NCI-H2227 treated with DMSO at 0.1 percent for 48 hours (cell line): ENCODE results near the gene CHD2.
"Not testable (repeated sequence)": the region's sequence is repeated elsewhere in the genome, so short reads cannot be mapped to it uniquely, and the experiment has no call there.

Source experiments
- DNase-seq: peaks from one replicate; lab custom pipeline; 2025; lab: John Stamatoyannopoulos, UW

The CHD2 gene

DNA sequence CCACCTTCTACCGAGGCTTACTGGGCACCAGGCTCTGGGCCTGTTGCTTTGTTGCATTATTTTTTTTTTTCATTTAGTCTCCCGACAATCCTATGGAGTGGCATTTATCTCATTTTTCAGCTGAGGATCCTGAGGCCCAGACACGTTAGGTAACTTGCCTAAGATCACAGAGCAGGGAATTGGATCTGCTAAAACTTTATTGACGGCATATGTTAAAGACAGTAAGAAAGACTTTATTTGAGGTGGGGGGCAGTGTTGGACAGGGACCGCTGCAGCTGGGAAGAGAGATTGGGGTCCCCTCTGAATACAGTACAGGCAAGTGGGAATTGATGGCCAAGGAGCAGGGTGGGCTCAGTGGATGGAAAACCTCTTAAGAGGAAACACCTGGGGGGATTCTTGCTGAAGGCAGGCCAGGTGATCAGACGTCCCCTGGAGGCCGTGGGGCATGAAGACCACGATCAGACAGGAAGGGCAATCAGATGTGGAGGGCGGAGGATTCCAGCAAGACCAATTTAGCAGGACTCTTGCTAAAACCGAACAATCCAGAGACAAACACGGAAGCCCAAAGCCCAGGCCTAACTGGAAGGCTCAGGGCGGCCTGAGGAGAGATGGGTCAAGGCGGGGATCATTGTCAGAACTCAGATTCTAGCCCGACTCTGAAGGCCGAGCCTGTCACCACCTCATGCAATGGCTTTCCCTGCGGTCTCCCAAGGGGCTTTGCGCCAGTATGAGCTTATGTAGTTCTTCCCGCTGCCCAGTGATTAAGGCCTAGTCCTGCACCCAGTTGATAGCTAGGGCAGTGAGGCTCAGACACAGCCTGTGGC is 135.2 kb downstream of the CHD2 start:
- DNase-seq = no peak

DNA sequence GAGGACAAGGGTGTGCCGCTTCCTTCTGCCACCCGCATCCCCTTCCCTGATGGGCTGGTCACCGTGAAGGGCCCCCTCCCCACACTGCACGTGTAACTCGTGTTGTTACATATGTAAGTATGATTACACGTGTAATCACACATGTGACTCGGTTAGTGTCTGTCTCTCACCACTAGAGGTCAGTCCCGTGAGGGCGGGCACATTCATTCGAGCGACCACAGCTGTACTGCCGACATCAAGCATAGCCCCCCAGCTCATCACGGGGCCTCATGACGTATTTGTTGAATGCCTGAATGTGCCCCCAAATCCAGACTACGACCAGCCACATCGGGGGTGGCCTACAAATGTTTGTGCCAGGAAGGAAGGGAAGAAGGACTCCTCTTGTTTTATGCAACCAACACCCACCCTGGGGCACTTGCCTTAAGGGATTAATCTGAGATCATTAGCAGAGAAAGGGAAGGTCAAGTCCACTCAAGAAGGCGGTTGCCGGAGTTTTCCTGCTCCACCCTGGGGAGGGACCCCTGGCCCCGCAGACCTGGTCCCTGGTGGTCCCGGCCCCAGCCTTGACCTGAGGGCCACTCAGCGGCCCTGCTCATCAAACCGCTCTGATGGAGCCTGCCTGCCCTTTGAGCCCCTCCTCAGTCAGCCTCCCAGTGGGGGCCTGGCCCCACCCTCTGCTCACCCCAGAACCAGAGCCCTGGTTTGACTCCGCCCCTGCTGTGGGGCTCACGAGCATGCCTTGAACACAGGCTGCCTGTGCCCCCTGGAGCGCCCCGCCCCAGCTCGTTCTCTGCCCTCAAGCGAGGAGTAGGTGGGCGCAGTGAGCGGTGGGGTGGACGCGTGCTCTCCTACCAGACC is 136.1 kb downstream of the CHD2 start:
- no peak for DNase-seq

DNA sequence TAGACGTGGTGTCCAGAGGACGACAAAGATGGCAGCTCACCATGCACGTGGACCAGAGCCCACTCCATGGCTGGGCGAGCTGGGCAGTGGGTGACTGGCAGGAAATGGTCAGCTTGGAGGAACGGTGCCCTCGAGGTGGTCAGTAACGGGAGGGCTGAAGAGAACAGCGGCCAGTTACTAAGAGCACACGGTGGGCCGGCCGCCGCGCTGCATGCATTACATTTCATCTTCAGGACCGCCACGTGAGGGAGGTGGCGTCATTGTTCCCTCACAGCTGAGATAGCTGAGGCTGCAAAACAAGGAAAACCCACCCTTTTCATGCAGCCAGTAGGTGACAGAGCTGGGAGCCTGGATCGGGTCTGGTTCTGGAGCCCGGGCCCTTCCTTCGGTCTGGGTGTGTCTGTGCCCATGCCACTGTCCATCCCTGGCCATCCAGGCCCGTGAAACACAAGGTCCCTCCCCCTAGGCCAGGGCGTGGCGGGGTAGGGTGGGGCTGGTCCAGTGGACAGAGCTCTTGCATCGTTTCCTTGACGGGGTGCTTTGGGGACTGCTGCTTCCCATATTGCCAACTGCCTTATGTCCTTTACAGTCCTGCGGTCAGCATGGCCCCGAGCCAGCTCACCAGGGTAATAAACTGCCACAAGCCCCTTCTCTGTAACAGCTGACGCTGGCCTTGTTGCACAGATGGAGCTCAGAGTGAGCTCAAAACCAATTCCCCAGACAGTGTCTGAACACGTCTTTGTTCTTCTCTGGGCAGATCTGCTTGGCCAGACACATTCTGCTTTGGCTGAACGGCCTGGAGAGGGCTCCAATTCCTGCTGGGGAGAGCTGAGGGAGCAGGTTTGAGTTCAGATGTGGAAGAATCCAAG is 137.1 kb downstream of the CHD2 start:
- no peak for DNase-seq

DNA sequence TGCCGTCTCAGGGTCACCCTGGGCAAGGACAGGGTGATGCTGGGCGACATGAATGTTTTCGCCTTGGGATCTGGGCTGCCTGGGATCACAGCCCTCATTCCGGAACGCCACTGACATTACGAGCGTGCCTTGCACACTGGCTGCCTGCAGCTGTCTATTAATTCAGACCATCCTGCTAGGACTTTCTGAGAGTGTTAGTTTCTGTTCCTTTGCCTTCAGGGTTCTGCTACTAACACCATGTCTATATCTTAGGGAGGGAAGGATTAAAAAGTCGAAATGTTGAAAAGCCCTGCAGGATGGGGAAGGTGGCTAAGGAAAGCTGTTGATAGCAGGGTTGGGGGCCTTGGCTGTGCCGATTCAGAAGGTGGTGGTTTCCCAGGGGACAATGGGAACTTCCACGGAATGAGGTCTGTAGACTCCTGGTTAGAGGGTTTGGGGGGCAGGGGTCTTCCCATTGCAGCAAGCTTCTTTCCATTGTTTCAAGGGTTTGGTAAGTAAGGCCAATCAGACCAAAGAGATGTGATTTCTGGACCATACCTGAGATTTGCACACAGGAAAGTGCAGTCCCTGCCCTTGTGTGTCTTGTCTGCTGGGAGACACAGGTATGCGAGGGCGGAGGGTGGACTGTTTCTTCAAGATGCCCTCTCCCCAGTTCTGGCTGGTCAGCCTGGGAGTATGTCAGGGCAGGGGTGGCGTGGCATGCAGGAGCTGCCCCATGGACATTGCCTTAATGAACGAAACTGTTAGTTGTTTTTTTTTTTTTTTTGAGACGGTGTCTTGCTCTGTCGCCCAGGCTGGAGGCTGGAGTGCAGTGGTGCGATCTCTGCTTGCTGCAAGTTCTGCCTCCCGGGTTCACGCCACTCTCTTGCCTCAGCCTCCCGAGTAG is 137.9 kb downstream of the CHD2 start:
- DNase-seq = no peak

DNA sequence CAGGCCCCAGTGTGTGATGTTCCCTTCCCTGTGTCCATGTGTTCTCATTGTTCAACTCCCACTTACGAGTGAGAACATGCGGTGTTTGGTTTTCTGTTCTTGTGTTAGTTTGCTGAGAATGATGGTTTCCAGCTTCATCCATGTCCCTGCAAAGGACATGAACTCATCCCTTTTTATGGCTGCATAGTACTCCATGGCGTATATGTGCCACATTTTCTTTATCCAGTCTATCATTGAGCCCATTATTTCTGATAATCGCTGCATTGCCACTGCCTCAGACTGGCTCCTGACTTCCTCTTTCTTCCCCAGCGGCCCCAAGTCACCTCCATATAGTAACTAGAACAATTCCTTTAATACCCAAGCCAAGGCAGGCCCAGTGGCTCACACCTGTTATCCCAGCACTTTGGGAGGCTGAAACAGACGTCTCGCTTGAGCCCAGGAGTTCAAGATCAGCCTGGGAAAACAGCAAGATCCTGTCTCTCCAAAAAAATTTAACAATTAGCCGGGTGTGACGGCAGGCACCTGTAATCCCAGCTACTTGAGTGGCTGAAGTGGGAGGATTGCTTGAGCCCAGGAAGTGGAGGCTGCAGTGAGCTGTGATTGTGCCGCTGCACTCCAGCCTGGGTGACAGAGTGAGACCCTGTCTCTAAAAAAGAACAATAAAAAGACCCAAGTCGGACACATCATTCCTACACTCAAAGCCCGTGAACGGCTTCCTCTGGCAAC is 139.6 kb downstream of the CHD2 start:
- not testable (repeated sequence) for DNase-seq

DNA sequence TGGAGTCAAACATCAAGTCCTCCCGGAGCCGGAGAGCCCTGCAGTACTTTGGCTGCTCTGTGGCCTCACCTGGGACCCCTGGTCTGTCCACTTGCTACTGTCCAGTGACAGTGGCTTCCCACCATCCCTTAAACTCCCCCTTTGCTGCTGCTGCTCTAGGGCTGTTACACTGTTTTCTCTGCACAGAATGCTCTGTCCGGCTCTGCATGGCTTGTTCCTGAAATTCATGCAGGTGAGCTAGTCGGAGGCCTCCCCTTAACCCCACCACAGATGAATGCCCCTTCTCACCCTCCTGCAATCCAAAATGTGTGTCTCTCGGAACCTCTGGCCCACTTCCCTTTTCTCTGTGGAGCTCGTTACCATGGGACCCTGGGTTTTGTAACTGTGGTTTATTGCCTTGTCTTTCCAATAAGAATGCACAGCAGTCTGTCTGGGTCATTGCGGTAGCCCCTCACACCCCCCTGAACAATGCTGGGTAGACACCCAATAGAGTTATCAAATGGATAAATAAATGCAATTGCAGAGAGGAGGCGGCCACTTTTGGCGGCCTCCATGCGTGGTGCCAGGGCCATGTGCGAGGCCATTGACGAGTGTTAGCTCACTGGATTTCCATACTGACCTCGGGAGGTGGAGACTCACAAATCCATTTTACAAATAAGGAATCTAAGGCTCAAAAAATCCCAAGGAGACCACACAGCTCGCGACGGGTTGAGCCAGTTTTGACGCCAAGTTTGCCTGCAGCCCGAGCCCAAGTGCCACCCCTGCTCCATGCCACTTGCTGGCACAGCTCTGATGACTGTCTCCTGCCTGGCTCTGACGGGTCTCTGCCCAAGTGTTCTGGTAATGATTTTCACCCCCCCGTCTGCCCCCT is 140.4 kb downstream of the CHD2 start:
- DNase-seq = no peak

DNA sequence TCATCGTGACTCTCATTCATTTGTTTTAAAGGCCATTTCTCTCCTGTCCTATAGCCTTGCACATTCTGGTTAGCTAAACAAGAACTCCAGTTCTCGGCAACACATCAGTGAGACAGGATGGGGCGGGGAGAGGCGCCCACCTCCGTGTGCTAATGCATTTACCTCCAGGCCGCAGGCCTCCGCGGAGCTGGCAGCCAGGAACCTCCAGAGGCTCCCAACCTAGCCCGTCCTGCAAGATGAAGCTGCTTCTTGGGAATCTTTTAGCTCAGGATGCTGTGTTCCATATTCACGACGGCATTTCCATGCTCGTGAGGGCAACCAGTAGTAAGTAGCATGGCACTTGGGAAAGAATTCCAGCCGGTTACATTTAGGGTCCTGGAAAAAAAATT is 141.0 kb downstream of the CHD2 start:
- no peak for DNase-seq

DNA sequence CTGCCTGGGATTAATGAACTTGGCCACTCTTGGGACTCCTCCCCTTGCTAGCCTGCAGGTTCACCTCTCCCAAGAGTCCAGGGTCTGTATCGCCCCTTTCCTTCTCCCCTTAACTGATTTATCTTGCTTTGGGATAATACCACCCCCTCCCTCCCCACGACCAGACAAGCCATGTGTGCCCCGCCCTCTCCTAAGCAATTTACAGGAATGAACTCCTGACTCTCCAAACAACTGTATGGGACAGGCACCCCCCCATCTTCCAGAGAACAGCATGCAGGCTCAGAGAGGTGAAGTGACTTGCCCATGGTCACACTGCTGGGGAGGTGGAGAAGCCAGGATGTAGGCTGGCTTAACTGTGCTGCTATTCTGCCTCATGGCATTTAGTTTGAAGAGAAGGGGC is 142.1 kb downstream of the CHD2 start:
- DNase-seq = no peak

DNA sequence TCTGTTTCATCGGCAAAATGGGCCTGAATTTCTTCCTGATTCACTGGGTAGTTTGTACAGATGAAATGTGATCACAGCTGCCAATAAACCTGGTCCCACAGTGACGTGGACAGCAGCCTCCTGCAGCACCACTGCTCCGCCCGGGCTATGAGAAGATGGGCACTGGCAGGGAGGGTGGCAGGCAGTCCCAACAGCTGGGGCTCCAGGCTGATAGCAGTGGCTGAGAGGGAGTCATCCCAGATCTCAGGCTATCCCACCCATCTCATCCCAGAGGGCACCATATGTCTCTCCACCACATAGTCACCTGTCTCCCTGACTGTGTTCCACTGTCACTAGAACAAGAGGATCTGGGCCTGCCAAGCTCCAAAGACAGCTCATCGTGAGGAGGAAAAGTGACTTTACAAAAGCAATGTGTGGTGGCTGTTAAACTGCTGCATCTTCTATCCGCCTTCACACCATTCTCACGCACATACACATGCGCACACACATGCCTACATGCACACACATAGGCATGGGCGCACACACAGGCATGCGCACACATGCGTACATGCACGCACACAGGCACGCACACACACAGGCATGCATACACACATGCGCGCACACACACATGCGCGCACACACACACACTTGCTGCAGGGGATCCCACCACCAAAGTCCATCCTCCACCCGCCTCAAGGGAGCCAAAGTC is 142.7 kb downstream of the CHD2 start:
- DNase-seq = no peak

DNA sequence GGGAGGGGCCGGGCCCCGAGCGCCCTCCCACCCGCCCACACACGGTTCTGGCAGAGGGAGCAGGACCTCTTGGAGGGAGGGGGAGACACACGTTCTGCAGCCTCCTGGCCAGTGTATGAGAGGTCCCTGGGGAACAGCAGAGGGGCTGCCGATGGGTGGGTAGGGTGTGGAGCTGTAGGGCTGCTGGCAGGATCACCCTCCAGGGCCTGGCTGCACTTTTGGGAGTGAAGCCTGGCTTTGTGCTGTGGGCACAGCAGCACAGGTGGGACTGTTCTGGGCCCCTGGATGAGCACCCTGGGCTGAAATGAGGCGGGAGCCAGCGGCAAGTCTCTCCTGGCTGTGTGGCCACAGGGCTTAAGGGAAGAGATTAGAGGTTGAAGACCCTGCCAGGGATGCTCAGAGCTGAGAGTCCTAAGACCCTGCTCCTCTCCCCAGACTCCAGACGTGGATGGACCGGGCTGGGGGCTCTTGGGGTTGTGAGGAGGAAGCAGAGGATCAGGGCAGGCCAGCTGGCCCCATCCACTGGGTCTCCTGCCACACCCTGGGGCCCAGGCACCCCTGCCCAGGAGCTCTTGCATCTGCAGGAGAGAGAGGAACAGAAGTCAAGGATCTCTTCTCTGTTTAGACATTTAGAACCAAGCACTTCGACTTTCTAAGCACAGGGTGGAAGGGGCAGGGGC is 143.6 kb downstream of the CHD2 start:
- DNase-seq = no peak

DNA sequence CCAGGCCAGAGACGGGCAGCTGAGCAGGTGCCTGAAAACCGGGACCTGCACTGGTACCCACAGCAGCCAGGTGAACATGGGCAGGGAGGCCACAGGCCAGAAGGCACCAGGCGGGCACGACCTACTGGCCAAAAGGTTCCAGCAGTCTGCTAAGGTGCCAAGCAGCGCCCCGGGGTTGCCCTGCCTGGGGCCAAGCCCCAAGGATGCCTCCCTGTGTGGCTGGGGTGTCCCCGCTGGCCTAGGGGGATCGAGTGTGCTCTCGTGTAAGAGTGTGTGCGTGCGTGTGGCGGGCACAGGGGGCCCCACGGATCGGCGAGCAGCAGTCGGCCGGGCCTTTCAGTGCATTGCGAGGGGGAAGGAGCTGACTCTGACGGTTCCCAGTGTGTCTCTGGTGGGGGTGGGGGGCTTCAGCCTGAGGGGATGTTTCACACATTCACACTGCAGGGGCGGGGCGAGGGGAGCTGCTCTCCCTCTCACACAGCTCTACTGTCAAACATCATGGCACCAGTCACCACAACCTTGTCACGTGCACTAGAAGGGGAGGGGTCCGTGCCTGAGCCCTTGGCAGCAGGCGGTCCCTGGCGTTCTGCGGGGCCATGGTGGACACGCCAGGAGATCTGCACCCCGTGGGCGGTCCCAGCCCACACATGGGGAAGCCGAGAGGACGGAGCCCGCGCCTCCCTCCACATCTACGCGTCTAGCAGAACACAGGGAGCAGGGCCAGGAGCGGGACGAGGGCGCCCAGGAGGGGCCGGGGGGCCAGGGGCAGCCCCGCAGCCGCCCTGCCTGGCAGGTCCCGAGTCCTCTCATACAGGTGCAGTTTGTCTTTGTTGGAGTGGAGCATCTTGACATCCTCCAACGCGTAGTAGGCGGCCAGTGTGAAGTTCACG is 144.4 kb downstream of the CHD2 start:
- no peak for DNase-seq

DNA sequence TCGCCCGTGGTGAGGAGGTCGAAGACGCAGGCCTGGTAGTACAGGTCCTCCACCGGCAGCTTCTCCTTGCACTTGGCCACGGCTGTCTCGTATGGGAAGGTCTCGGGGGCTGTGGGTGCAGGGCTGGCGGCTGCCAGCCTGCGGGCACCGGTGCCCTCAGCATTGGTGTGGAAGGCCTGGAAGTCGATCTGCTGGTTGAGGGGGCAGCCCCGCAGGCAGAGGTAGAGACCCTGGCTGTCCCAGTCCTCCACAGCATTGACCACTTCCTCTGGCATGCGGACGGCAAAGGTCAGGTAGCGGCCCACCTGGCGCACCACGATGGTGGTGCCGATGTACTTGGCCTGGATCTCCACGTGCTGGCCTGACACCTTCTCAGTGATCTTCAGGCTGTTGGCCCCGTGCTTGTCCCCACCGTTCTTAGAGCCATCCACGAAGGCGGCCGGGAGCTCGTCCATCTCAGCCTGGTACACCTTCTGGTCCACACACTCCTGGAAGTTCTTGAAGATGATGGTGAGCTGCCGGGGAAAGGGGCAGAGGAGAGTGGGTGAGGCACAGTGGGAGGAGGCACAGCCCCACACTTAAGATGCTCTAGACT is 145.2 kb downstream of the CHD2 start:
- no peak for DNase-seq

DNA sequence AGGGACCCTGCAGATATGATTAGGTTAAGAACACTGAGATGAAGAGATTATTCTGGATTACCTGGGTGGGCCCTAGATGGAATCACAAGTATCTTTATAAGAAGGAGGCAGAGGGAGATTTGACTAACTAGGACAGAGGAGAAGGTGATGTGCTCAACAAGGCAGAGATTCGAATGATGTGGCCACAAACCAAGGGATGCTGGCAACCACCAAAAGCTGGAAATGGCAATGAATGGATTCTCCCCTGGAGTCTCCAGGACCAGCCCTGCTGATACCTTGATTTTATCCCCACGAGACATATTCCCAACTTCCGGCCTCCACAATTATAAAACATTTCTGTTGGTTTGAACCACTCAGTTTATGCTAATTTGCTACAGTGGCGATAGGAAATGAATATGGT is 146.0 kb downstream of the CHD2 start:
- DNase-seq = no peak

DNA sequence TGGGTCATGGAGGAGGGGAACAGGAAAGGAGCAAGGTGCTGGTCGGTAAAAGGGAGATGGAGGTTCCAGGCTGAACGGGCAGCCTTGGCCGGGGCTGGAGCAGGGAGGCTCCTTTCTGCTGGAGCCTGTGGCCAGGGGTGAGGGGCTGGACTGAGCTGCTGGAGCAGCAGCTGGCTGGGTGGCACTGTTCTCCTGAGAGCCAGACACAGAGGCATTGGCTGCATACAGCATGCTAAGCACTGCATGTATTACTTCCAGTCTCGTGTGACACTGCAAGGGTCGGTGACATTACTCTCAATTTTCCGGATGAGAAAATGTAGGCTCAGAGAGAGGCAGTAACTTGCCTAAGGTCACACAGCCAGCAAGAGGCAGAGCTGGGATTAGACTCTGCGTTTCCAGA is 146.6 kb downstream of the CHD2 start:
- no peak for DNase-seq

DNA sequence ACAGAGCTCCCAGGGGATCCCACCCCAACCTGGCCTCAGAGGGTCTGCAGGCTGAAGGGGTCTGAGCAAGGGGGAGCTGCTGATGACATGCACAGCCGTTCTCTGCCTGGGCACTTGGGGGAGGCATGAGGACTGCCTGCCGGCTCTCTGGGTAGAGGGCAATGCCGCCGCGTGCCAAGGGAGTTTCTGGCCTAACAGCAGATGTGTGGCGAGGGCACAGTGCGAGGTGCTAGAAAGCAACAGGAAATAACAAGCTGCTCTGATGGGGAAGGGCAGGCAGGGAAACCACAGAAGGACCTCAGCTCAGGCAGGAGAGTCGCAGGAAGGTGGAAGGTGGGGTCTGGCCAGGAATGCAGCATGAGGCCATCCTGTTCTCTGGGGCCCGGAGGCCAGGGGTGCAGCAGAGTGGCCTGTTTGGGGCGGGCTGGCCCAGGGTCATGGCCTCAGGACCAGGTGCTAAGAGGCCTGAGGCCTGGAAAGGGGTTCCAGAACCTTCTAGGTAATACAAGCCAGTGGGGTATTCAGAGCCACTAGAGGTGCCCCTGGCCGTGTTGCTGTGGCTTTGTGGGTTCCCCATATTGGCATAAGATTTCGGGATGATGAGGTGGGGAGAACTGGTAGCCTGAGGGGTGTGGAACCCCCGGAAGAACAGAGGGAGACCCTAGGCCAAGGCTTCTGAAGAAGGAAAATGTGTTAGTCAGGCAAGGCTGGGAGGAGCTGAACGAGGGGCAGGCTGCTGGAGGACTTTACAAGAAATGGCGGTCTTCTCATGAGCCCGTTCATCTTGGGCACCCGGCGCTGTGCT is 147.7 kb downstream of the CHD2 start:
- no peak for DNase-seq

DNA sequence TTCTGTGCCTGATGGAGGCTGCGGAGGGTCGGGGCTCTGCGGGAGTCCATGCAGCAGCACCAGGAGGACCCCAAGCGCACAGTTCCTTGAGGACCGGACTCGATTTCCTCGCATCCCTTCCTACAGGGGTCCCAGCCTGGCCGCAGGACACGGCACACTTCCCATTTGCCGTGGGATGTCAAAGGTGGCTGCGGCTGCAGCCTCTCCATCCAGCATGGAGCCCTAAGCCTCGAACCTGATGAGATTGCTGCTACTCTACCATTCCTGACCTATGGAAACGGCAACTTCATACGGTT is 148.2 kb downstream of the CHD2 start:
- no peak for DNase-seq
